HFF-Myc (cell line): ENCODE measurements around the gene S100A7.

Source experiments
- DNase-seq: peaks from one replicate; pipeline ENCODE4 v3.0.0-alpha.2; 2011; ENCODE audit warnings: low read depth; ENCODE audit errors: extremely low read depth
- H3K4me3 ChIP-seq: replicated peaks from 2 replicates; pipeline ENCODE4 v1.5.1; 2011; ENCODE audit warnings: low read depth, mild to moderate bottlenecking, control low read depth, low read length
- TF ChIP-seq, protein P1 (sequence below): IDR thresholded peaks from 2 replicates; pipeline ENCODE4 v1.5.1; 2012; ENCODE audit warnings: mild to moderate bottlenecking, low read depth, low read length, control low read depth; ENCODE audit errors: missing control alignments

The S100A7 gene

DNA sequence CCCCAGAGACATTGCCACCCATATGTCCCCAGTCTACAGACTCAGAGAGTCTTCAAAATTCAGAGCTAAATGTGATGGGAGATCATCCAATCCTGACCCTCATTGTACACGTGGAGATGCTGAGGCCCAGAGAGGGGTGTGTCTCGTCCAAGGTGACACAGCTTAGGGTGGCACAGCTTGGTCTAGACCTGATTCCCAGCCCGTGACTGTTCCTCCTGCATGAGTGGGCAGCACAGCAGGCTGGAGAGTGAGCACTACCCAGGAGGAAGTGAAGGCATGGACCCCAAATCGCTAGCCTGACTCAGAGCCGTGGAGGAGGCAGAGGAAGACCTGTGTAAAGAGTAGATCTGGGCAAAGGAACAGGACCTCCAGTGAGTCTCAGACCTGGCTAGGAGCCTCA lies 16.4 kb downstream of the S100A7 start:
- TF ChIP-seq, protein P1, sequence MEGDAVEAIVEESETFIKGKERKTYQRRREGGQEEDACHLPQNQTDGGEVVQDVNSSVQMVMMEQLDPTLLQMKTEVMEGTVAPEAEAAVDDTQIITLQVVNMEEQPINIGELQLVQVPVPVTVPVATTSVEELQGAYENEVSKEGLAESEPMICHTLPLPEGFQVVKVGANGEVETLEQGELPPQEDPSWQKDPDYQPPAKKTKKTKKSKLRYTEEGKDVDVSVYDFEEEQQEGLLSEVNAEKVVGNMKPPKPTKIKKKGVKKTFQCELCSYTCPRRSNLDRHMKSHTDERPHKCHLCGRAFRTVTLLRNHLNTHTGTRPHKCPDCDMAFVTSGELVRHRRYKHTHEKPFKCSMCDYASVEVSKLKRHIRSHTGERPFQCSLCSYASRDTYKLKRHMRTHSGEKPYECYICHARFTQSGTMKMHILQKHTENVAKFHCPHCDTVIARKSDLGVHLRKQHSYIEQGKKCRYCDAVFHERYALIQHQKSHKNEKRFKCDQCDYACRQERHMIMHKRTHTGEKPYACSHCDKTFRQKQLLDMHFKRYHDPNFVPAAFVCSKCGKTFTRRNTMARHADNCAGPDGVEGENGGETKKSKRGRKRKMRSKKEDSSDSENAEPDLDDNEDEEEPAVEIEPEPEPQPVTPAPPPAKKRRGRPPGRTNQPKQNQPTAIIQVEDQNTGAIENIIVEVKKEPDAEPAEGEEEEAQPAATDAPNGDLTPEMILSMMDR: no peak
- H3K4me3 ChIP-seq: no peak overlapping the region
- DNase-seq: no peak

DNA sequence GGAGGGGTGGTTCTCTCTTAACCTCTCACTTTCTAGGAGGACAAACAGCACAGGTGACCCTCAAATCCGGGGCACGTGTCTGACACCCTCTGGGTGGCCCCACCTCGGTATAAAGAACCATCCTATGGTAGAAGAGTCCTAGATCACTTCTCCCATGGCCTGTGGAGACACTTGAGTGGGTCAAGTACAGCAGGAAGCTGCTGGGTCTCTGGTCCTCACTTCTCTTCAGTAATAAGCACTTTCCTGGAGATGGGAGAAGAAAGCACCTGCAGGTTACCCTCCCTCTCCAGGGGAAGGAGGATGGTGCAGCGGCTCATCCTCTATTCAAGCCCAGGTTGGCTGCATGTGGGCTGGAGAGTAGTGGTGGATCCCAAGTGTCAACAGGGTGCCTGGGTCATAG lies 17.0 kb downstream of the S100A7 start:
- no peak overlapping the region for H3K4me3 ChIP-seq
- no peak for DNase-seq
- TF ChIP-seq, protein P1: no peak

DNA sequence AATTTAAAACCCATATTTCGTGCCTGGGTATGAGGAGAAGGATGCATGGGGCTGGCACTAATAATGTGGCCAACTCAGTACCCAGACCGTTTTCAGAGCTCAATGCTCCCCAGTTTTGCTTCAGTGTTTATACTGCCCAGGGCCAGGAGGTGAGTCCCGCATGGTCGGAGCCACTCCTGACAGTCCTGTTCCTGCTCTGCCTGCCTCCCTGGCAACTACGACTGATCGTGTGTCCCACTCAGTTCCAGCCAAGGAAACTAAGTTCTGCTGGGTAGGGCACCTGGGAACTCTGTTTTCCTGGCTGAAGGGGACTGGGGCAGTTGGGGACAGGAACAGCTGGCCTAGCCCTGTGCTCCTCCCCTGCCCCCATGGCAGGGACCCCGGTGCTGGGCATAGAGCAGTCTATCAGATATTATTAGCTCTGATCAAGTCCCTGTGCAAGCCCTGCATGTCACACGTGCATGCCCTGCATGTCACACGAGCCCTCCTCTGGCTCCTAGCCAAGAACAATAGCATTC lies 19.2 kb downstream of the S100A7 start:
- no peak for DNase-seq
- TF ChIP-seq, protein P1: no peak
- H3K4me3 ChIP-seq: no peak overlapping the region

DNA sequence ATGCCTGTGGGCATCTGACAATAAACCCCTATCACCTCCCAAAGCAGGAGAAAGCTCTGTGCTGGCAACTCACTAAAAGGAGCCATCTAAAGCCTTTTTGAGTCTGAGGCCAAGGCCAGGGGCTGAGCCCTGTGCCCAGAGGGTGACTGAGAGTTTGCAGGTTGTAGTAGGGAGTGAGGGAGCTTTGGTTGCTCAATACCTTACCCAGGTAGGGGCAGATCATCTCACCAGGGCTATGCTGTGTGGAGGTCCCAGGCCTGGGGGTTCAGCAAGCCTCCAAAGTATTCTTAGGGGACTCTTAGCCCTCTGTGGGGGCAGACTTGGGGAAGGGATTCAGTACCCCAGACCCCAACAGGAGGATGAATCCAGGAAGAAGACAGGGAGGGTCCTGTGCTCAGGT lies 21.2 kb downstream of the S100A7 start:
- DNase-seq: no peak
- TF ChIP-seq, protein P1: no peak
- H3K4me3 ChIP-seq: no peak overlapping the region

DNA sequence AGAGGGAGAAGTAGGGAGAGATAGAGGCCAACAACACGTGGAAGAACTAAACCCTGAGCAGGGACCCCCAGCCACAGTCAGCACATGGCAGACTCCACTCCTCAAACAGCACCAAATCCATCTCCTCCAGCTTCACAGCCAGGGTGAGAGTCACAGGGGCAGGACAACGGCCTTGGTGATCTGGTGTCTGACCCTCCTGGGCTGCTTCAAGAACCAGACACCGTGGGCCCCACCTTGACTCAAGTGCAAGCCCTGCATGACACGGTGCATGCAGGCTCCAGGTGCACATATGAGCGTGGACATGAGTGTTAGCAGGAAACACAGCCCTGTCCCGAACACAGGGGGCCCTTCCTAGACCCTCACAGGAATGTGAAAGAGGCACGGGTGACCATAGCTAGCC lies 21.9 kb downstream of the S100A7 start:
- TF ChIP-seq, protein P1: no peak
- no peak for DNase-seq

DNA sequence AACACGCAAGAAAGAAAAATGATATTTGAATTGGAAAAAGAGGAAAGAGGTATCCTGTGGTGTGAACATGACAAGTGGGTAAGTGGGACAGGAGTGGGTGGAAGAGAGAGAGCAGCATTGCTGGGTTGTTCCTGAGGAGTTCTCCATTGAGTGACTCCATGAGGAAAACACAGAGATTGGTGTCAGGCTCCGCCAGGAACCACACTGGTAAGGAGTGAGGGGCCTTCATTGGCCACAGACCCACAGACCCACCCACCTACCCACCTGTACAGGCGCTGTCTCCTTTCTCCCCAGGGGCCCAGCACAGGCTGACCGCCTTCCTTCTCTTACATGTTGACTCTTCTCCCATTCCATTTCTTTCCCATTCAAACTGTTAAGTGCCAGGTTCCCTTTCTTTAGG lies 23.2 kb downstream of the S100A7 start:
- TF ChIP-seq, protein P1: no peak
- no peak overlapping the region for H3K4me3 ChIP-seq
- no peak for DNase-seq

More for the DNA sequence above, 21.9 kb downstream of the S100A7 start:
- H3K4me3 ChIP-seq: no peak overlapping the region
